Activated CD8-positive, alpha-beta memory T cell treated with anti-CD3 and anti-CD28 coated beads, Interleukin-2, amount 10 ng/mL, durations not matched to agents 7 days and 5 days (primary cell): ENCODE results near the gene KIAA1755. TPM values are rescaled to one million over a fixed set of nuclear protein-coding genes. Genes with fewer than 3 reads are reported as not detected.

ENCODE experiments used
- ATAC-seq: fragments of 150-1000 bp; cut with Tn5 transposase; one replicate; pipeline ENCODE4 v1.10.0; 2021; ENCODE audit warnings: moderate library complexity
- CTCF ChIA-PET: fragments of 350-600 bp; sonication (Branson Sonifier 250); formaldehyde crosslinking; loops from one replicate; lab custom pipeline; 2021; ENCODE audit warnings: antibody characterized with exemption; lab: Charles Lee
- DNase-seq: peaks from one replicate; pipeline ENCODE4 v3.0.0-alpha.2; 2020
- H3K27ac Mint-ChIP-seq: one replicate; pipeline ENCODE4 v1.8.0; 2021; ENCODE audit warnings: mild to moderate bottlenecking, mixed read lengths
- H3K27me3 Mint-ChIP-seq: one replicate; pipeline ENCODE4 v1.8.0; 2021; ENCODE audit warnings: mixed read lengths
- H3K36me3 Mint-ChIP-seq: one replicate; pipeline ENCODE4 v1.8.0; 2021; ENCODE audit warnings: mild to moderate bottlenecking, mixed read lengths
- H3K4me1 Mint-ChIP-seq: one replicate; pipeline ENCODE4 v1.8.0; 2021; ENCODE audit warnings: mixed read lengths
- H3K4me3 Mint-ChIP-seq: one replicate; pipeline ENCODE4 v1.8.0; 2021; ENCODE audit warnings: mild to moderate bottlenecking, moderate library complexity, mixed read lengths
- H3K9me3 Mint-ChIP-seq: one replicate; pipeline ENCODE4 v1.8.0; 2022; ENCODE audit warnings: low read depth, mixed read lengths
- total RNA-seq, 2 experiments: library from RNA; stranded (reverse); gene quantifications; one replicate each; pipeline ENCODE4 v1.2.3, GENCODE V29; 2021

KIAA1755 gene
- total RNA-seq, 2 experiments from 2014 or later: not detected

DNA sequence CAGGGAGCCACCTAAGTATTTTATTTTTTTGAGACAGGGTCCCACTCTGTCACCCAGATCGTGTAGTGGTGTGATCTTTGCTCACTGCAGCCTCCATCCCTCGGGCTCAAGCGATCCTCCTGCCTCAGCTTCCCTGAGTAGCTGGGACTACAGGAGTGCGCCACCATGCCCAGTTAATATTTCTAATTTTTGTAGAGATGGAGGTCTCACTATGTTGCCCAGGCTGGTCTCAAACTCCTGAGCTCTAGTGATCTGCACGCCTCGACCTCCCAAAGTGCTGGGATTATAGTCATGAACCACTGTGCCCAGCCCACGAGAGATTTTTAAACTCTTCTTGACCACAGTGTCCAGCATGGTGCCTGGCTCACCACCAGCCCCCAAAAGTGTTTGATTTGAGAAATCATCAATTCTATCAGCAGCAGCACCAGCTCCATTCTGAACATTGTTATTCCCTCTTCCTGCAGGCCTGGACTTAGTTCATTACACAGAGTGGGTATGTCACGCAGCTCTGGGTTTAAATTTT lies 93.1 kb downstream of the KIAA1755 start:
- no peak for DNase-seq
- Mint-ChIP-seq H3K4me3 (no peak overlapping the region), H3K27me3 (peaks cover 31% of the 10 kb centered on the region), H3K4me1 (peaks cover 20% of the 10 kb centered on the region), H3K36me3 (no peaks in the 10 kb centered on the region), H3K9me3 (no peaks in the 10 kb centered on the region), H3K27ac (no peak overlapping the region)
- ATAC-seq: no peak
- CTCF ChIA-PET: interaction anchor here (0.9 to 2.5 kb wide), 6 partner anchors 16 to 110 kb away, joined by 3 to 14 read pairs (median 5); no protein-coding TSS in a partner anchor

GRCh38 chr20:38166703-38167233 lies 93.8 kb downstream of the KIAA1755 start:
- no peak for ATAC-seq
- Mint-ChIP-seq H3K4me1 (peaks cover 22% of the 10 kb centered on the region), H3K27ac (no peak overlapping the region), H3K27me3 (peaks cover 27% of the 10 kb centered on the region), H3K4me3 (no peak overlapping the region), H3K36me3 (no peaks in the 10 kb centered on the region), H3K9me3 (no peaks in the 10 kb centered on the region)
- no peak for DNase-seq
- CTCF ChIA-PET: interaction anchor here (0.9 to 2.5 kb wide), 4 partner anchors 55 to 109 kb away, joined by 3 to 14 read pairs (median 7); no protein-coding TSS in a partner anchor

- DNase-seq (no peak), ATAC-seq (no peak)
- no peak overlapping the region for H3K27ac Mint-ChIP-seq
- no peaks in the 10 kb centered on the region for H3K9me3 Mint-ChIP-seq
- no peaks in the 10 kb centered on the region for H3K36me3 Mint-ChIP-seq
- CTCF ChIA-PET: interaction anchor here (2.1 to 2.5 kb wide), 3 partner anchors 55 to 108 kb away, joined by 7 to 14 read pairs (median 7); no protein-coding TSS in a partner anchor
- no peak overlapping the region for H3K4me3 Mint-ChIP-seq
- peaks cover 26% of the 10 kb centered on the region for H3K4me1 Mint-ChIP-seq
- peaks cover 24% of the 10 kb centered on the region for H3K27me3 Mint-ChIP-seq
Observed at GRCh38 chr20:38165966-38166702, 94.4 kb downstream of the KIAA1755 start.

- no peaks in the 10 kb centered on the region for H3K9me3 Mint-ChIP-seq
- CTCF ChIA-PET: interaction anchor here (0.9 to 4.5 kb wide), 6 partner anchors 44 to 108 kb away, joined by 3 to 27 read pairs (median 7); no protein-coding TSS in a partner anchor
- DNase-seq (peak; percentile 64), ATAC-seq (peak; percentile 90)
- H3K27ac Mint-ChIP-seq: no peak within 1 kb of the TSS
- H3K27me3 Mint-ChIP-seq: peaks cover 24% of the 10 kb centered on the region
- H3K36me3 Mint-ChIP-seq: no peaks in the 10 kb centered on the region
- H3K4me1 Mint-ChIP-seq: peaks cover 32% of the 10 kb centered on the region
- H3K4me3 Mint-ChIP-seq: peak within 1 kb of the TSS; percentile 7
Observed at GRCh38 chr20:38165089-38165965, 95.2 kb downstream of the KIAA1755 start, which contains the start of gene TGM2. TGM2 (minus strand) TSS chr20:38165270; CDS start chr20:38165198, 72 bp downstream.

- H3K27ac Mint-ChIP-seq: no peak overlapping the region
- H3K36me3 Mint-ChIP-seq: no peaks in the 10 kb centered on the region
- no peaks in the 10 kb centered on the region for H3K9me3 Mint-ChIP-seq
- H3K4me1 Mint-ChIP-seq: peaks cover 32% of the 10 kb centered on the region
- H3K27me3 Mint-ChIP-seq: peaks cover 24% of the 10 kb centered on the region
- CTCF ChIA-PET: interaction anchor here (0.8 to 4.5 kb wide), 6 partner anchors 14 to 106 kb away, joined by 3 to 27 read pairs (median 6); no protein-coding TSS in a partner anchor
- no peak for ATAC-seq
- no peak overlapping the region for H3K4me3 Mint-ChIP-seq
- no peak for DNase-seq
Observed at GRCh38 chr20:38164624-38165088, 95.9 kb downstream of the KIAA1755 start.

DNA sequence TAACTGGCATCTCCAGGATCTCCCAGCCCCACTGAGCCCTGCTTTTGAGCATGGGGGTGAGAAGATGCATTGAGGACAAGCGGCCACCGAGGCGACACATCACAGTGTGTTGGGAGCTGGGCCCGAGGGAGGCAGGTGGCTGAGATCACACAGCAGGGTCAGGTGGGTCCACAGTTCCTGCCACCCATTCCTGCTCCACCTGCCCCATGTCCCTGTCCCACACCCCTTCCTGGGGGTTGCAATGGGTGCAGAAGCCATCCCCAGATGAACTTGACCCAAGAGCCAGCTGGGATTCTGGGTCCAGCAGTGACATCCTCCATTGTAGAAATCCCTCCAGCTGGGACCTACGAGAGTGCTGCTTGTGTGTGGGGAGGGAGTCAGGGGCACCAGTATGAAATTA lies 96.5 kb downstream of the KIAA1755 start:
- Mint-ChIP-seq H3K4me1 (peaks cover 31% of the 10 kb centered on the region), H3K36me3 (no peaks in the 10 kb centered on the region), H3K27me3 (peaks cover 24% of the 10 kb centered on the region), H3K9me3 (no peaks in the 10 kb centered on the region), H3K4me3 (no peak overlapping the region), H3K27ac (no peak overlapping the region)
- ATAC-seq (no peak), DNase-seq (no peak)
- CTCF ChIA-PET: interaction anchor here (0.8 to 4.5 kb wide), 6 partner anchors 14 to 106 kb away, joined by 3 to 27 read pairs (median 6); no protein-coding TSS in a partner anchor

DNA sequence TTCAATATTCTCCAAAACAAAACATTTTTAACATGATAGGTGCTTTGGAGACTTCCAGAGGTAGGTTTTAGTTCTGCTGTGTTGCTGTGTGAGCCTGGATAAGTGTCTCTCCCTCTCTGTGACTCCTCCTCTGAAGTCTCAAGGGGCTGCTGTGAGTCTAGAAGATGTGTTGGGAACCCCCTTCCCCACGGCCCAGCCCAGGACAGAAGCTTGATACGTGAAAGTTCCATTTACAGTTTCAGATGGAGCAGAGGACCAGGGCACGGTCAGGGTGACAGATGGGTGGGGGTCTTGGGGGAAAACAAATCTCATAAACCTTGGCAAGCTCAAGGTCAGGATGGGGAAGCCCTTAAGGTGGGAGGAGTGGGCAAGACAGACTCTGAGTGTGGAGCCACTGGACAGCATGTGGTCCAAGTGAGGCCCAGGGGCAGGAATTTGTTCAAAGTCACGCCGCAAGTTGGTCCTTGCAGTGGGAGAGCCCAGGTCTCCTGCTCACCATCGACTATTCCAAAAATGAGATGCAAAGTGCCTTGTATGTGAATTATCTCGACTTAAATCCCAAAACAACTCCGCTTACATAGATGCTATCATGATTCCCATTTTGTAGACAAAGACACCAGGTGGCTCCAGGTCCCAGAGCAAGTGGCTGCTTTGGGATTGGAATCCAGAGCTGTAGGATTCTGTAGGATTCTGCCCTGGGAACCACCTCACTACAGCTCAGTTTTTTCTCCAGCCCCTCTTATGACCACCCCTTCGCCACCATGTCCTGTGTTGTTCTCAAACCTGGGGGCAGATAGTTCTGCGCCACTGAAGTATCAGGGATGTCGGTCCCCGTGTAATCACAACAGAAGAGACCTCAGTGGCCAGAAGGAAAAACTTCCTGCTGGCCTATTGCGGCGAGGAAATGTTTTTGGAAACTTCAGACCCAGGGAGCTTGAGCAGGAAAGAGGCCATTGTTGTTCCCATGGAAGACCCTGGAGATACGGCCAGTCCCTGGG lies 97.4 kb downstream of the KIAA1755 start:
- Mint-ChIP-seq H3K9me3 (no peaks in the 10 kb centered on the region), H3K4me3 (no peak overlapping the region), H3K27me3 (peaks cover 24% of the 10 kb centered on the region), H3K27ac (no peak overlapping the region), H3K36me3 (no peaks in the 10 kb centered on the region), H3K4me1 (peaks cover 22% of the 10 kb centered on the region)
- DNase-seq (no peak), ATAC-seq (no peak)
- CTCF ChIA-PET: interaction anchor here (0.7 to 4.5 kb wide), 5 partner anchors 9 to 105 kb away, joined by 3 to 27 read pairs (median 7); no protein-coding TSS in a partner anchor

- ATAC-seq (no peak), DNase-seq (no peak)
- Mint-ChIP-seq H3K4me1 (peaks cover 17% of the 10 kb centered on the region), H3K4me3 (no peak overlapping the region), H3K36me3 (no peaks in the 10 kb centered on the region), H3K27me3 (peaks cover 24% of the 10 kb centered on the region), H3K27ac (no peak overlapping the region), H3K9me3 (no peaks in the 10 kb centered on the region)
- CTCF ChIA-PET: interaction anchor here (4.5 kb wide), 1 partner anchor 104 kb away, joined by 27 read pairs; no protein-coding TSS in a partner anchor
Observed at GRCh38 chr20:38162149-38162548, 98.4 kb downstream of the KIAA1755 start.

DNA sequence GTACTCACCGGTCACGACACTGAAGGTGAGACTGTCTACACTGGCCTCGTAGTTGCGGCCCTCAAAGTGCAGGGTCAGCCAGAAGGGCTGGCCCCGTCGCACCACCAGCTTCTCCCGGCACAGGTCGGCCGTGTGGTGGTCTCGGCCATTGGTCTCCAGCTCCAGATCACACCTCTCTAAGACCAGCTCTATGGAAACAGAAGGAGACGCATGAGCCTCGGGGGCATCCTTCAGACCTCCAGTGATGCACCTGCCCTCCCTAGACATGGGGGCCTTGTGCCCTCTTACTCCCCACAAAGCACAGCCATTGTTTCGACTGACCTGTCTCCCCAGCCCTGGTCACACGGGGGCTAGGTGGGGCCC lies 99.1 kb downstream of the KIAA1755 start:
- Mint-ChIP-seq H3K9me3 (no peaks in the 10 kb centered on the region), H3K27ac (no peak overlapping the region), H3K36me3 (no peaks in the 10 kb centered on the region), H3K27me3 (peaks cover 24% of the 10 kb centered on the region), H3K4me3 (no peak overlapping the region), H3K4me1 (peaks cover 17% of the 10 kb centered on the region)
- DNase-seq: no peak
- ATAC-seq: no peak
- CTCF ChIA-PET: interaction anchor here (0.9 to 4.5 kb wide), 4 partner anchors 9 to 103 kb away, joined by 3 to 27 read pairs (median 4); no protein-coding TSS in a partner anchor
